Esophagus mucosa (tissue), 1 donor: Measurements from ENCODE around the gene ATP5MC3. TPM values are rescaled to one million over a fixed set of nuclear protein-coding genes. Genes with fewer than 3 reads are reported as not detected.
"Not testable (repeated sequence)": the region's sequence is repeated elsewhere in the genome, so short reads cannot be mapped to it uniquely, and the experiment has no call there.

Source experiments
- ATAC-seq: fragments of 200-7000 bp; cut with Tn5 transposase; one replicate; pipeline ENCODE4 v1.9.1; 2020
- total RNA-seq: library from RNA; stranded (reverse); gene quantifications from one replicate; pipeline ENCODE4 v1.2.4, GENCODE V29; 2023
- donor health status: DM: yes; HTN: yes; CAD: no.

Gene ATP5MC3
- total RNA-seq: 282 TPM

DNA sequence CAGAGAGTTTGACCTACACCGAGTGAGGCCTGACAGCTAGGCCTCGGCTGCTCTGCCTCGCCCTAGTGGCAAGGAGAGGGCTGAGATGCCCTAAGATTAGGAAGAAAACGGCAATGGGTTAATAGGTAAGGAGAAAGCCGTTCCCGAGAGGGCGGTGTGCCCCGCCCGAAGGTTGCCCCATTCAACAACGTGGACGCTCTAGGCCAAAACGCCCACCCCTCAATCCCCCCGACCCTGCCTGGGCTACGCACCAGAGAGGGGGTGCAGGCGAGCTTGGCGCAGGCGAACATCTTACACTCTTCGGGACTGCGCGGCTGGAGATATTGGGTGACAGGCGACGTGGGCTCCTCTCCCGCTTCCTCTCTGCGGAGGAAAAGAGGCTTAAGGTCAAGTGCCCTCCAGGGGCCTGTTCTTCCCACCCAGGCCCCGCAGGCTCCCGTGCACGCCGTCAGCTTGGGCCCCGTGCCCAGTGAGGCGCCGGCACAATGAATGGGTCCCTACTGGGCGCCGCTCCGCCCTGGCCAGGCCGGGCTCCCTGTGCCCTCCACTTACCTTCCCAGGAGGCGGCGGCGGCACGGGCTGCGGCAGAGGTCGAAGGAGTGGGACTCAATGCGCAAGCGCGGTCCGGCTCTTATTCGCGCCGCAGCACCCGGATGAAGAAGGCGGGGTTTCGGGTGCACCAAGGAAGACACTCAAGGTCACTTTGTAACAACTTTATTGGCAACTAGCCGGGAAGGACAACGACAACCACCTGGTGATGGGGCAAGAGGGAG is at the start of gene ATP5MC3:
Gene ATP5MC3, minus strand, starts transcription at position 607 of the 773 bp plus-strand sequence. Its CDS starts 317 bp downstream, at position 290.
- peak; percentile 97 for ATAC-seq

DNA sequence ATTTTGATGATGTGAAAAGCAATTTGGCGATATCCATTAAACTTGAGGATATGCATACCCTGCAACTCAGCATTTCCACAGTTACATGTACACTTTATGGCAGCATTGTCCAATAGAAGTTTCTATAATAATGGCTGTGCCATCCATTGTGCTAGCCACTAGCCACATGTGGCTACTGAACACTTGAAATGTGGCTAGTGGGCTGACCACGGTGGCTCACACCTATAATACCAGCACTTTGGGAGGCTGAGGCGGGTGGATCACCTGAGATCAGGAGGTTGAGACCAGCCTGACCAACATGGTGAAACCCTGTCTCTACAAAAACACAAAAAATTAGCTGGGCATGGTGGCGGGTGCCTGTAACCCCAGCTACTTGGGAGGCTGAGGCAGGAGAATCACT is 47.1 kb upstream of the ATP5MC3 start:
- not testable (repeated sequence) for ATAC-seq

DNA sequence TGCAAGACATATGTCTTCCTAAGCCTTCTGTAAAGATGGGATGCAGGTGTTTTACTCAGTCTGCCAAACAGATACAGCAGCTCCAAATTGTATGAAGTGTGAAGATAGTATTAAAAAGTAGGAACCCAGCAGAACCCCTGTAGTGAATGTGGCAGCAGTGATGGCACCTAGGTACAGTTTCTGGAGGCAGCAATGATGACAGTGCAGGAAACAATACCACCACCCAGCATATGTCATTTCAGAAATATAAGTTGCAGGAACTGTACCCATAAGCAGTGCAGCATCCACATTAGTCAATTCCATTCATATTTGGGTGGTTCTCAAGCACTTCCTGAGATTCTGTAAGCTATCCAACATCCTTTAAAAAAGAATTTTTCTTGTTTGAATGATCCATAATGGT is 46.7 kb upstream of the ATP5MC3 start:
- ATAC-seq: no peak

DNA sequence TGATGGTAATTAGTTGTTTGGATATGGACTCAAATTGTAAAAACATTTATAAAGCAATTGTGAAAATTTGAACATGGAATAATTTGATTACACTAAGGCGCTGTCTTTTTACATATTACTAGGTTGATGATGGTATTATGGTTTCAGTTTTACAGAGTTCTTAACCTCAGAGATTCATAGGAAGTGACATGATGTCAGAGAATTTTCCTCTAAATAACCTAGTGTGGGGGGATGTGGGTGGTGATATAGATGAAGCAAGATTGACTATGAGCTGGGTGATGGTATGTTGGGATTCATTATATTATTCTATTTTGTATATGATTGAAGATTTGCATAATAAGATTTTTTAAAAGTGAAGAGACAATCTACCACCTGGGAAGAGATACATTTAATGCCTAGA is 45.9 kb upstream of the ATP5MC3 start:
- no peak for ATAC-seq

DNA sequence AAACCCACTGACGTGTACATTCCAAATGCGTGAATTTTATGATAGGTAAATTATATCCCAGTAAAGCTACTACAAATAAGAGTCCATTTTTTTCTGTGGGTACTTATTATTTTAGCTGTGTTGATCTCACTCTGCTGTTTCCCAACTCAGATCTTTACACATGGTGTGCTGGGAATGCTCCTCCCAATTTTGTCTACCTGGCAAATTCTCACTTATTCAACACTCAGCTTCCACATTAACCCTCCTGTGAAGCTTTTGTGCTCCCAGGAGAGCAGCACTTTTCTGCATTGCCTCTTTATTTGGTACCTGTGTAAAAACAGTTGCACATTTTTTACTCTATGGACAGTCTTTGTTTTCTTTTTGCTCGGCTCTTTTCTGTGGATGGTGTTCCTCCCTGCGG is 38.6 kb upstream of the ATP5MC3 start:
- no peak for ATAC-seq

DNA sequence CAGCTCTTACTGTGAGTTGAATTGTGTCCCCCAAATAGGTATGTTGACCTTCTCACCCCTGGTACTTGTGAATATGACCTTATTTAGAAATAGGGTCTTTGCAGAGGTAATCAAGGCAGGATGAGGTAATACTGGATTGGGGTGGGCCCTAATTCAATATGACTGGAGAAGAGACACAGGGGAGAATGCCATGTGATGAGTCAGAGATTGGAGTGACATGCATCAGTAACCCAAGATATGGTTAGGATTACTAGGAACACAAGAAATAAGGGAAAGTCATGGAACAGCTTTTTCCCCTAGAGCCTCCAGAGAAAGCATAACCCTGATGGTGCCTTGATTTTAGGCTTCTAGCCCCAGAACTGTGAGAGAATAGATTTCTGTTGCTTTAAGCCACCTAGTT is 37.0 kb upstream of the ATP5MC3 start:
- ATAC-seq: no peak

DNA sequence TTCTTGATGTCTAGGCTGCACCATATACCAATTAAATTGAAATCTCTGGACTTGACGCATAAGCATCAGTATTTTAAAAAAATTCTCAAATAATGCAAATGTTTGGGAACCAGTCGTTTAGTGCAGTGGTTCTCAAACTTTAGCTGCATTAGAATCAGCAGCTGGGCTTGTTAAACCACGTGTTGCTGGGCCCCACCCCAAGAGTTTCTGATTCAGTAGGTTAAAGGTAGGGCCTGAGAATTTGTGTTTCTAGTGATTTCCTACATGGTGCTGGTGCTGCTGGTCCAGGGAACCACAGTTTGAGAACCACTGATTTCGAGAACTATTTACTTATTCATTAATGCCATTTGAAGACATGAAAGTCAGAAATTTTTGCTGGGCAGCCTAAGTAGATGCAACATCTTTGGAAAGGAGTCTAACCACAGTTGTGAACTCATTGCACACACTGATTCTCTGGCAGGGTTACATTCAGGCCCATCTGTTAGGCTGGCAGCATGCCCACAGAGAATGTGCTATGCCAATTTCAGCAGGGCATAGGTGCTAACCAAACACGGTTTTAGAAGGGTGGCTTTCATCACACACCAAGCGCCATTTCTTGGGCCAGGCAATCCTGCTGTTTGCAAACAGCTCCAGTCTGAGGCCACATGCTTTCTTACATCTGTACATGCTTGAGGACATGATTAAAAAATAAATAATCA is 26.4 kb upstream of the ATP5MC3 start:
- ATAC-seq: no peak

DNA sequence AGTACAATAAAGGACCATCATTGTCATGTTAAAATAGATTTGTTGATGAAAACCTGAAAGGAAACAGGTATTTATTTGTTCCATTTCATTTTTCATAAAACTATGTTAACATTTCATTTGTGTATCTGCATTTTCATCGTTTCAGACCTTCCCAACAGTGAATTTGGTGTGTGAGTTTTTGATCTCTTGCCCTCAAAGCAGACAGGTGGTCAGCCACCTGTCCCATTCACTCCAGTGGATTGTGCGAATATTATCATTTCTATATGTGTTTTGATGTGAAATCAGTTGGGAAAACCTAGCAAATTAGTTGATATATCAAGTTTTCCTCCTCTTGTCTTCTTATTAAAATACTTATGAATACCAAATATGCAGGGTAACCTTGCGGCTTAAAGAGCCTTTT is 25.4 kb upstream of the ATP5MC3 start:
- no peak for ATAC-seq

DNA sequence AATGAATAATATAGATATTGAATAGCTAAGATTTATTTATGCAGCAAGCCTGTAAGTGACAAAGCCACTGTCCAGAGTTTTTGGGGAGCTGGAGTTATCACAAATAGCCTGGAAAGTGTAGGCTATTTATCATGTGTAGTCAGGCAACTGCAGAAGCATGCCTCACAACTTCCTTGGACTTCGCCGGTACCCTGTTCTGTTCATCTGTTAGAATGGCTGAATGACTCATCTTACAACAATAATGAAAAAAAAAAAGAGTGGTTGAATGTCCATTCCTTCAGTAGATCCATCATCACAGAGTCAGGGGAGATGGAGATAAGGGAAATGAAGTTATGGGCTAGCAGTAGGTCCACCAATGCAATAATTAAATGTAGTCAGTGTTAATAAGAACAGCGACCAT is 24.0 kb upstream of the ATP5MC3 start:
- no peak for ATAC-seq

DNA sequence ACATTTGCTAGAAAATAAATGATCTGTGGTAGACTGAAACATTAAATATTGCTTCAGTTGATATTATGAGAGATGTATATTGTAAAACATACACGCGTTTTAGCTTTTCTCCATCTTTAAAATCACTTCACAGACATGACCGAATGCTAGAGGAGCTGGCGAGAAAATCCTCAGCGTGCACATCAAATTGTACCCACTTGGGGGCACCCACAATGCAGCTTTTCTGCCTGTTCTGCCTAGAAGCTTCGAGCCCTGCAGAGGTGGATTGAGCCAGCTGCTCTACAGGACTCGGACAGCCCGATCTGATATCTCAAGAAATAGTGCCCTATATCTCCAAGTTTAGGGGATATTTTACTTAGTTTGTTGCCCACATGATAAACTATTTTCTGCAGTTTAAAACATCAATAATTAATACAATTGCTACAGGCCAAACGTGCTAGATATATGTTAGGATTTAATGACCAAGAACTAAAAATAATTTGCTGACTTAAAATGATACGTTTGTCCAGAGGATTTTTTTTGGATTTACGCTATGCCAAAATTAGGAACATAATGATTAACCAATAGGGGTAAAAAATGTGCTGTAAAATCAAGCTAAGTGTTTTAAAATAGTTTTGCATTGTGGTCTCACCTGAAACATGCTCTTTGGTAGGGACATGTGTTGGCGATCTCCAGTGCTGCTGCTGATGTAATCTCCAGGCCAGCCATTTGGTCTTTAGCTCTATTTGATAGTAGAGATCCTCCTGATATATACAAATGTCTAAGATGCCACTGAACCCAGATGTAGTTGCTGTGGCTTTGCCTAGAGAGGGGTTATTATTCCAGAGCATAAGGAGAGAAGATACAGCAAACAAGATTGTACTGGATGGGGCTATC is 22.3 kb upstream of the ATP5MC3 start:
- ATAC-seq: no peak

DNA sequence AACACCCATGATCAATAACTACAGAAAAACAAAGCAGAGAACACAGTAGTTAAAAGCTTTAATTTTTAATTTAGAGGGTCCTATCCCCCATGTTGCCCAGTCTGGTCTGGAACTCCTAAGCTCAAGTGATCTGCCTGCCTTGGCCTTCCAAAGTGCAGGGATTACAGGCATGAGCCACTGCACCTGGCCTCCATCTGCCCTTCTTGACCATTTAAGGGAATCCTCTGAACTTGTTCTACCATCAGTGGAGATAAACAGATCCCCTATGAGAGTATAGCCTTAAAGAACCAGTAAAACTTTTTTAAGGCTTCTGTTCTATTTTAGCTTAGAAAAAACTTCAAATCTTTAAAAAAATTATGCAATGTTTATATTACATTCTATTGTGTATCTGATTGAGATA is 13.5 kb upstream of the ATP5MC3 start:
- no peak for ATAC-seq

DNA sequence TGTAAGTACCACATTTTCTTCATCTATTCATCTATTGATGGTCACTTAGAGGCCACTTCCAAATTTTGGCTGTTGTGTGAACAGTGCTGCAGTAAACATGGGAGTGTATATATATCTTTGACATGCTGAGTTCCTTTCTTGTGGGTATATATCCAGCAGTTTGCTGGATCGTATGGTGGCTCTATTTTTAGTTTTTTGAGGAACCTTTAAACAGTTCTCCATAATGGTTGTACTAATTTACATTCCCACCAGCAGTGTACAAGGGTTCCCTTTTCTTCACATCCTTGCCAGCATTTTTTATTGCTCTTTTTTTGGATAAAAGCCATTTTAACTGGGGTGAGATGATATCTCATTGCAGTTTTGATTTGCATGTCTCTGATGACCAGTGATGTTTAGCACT is 7.3 kb upstream of the ATP5MC3 start:
- no peak for ATAC-seq

DNA sequence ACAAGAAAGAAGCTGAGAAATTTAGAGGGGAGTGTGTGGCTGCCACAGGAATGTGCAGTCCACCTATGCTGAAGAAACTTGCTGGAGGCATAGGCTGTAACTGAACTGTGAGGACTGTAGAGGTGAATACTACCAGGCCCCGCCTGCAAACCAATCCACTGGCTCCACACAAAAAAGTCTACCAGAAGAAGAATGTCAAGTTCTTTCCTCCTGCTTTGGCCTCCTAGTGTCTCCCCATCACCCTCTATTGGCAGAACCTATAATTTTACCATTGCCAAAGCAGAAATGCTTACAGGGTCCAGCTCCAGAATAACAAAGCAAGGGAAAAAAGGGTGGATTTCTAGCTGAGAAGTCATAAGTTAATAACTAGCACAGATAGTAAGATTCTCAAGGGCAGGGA is 5.9 kb upstream of the ATP5MC3 start:
- ATAC-seq: no peak

DNA sequence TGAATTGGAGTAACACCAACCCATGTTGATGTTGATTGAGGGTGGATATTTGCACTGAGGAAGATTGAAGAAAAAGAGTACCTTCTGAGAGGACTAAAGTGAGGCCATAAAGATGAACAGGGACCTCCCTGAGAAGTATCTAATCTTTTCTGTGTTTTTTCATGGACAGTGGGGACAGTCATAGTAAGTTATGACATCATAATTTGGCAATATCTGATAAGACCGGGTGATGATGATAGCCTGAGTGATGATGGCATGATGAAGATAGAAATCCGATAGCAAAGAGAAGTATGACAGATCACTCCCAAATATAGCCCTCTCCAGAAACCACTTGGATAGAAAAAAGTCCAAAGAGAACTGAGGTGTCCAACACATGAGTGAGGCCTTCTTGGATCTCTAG is 2.2 kb upstream of the ATP5MC3 start:
- ATAC-seq: no peak

DNA sequence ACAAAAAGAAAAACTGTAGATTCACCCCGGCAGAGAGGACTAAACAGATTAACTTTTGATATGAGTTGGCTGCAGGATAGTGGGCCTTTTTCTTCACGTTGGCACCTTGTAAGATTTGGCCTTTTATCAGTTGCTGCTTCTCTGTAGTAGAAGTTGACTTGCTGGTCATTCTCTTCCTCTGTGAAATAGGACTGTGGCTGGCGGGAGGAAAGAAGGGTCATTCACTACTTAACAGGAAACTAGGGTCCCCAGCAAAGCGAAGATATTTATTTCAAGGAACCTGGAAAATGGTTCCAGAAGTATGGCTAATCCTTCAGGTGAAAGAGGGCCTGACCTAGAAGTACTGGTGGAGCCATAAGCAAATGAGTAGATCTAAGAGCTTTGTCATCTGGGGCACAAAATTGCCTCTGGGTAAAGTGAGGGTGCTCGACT is 383 bp upstream of the ATP5MC3 start:
- no peak for ATAC-seq

DNA sequence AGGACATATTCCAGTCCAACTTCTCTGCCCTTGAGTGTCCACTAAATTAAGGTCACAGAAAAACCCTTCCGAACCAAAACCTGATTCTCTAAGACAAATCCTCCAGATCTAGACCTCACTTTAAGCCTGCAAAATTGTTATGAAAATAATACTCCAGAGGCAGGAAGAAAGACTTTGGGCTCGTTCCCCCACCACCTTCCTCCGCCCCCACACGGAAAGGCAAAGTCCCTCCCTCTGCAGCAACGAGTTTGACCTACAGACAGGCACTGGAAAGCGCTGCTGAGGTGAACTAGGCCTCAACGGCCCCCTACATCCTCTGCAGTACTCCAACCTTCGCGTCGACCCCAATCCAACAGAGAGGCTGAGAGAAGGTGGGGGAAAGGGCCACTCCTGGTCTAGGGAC is 808 bp downstream of the ATP5MC3 start:
- peak; percentile 70 for ATAC-seq

DNA sequence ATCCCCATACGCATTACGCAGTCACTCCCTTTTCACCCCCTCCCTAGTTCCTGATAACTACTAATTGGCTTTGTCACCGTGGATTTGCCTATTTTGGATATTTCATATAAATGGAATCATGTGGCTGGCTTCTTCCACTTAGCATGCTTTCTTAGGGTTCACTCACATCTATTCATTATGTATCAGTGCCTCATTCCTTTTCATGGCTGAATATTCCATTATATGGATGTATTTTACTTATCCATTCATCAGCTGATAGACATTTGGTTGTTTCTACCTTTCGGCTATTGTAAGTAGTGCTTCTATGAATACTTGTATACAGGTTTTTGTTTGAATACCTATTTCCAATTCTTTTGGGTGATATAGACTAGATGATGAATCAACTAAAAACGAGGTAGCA is 4.9 kb downstream of the ATP5MC3 start:
- no peak for ATAC-seq

DNA sequence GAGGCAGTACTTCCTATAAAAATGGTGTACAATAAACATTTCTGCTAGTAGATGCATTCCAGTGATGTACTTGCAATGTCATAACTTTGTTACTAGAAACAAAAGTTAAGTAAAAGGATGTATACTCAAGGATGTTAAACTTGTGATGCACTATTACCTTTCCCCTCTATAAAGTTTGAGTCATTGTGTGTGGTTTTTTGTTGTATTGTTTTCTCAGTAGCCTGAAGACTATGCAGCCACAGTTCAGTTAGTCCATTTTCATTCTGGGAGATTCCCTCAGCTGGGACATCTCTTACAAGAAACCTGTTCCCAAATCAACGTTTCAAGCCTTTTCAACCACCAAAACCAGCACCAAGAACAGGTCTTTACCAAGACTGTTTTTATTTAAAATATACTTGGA is 5.6 kb downstream of the ATP5MC3 start:
- ATAC-seq: no peak

DNA sequence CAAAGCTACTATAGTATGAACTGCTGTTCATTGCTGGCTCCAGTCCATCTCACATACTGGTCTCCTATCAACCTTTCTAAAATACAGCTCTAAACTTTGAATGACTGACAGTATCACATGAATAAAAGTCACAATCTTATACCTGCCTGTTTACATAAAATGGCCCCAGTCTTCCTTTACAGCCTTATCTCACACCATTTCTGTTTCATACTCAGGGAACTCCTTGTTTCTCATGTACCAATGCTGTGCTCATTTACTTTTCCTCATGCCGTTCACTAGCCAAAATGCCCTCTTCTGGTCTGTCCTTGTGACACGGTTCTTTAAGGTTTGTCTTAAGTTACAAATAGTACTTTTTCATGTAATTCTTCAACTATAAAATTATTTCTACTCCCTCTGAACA is 6.2 kb downstream of the ATP5MC3 start:
- no peak for ATAC-seq

DNA sequence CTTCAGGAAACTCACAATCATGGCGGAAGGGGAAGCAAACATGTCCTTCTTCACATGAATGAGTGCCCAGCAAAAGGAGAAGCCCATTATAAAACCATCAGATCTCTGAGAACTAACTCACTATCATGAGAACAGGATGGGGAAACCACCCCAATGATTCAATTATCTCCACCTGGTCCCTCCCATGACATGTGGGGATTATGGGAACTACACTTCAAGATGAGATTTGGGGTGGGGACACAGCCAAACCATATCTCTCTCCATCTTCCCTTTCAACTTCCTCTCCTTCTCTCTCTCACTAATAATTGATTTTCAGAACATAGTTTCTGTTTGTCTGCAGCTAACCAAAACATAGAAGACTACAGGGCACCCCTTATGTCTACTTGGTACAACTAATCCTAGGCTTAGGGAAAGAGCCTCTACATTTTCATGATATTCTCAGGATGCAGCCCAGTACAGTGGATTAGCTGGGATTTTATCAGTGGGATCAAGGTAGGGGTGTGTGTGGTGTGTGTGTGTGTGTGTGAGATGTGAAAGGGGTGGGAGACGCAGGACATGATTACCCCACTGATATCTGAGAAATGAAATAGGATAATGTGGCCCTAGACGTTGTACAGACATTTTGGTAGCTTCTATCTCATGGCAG is 10.7 kb downstream of the ATP5MC3 start:
- no peak for ATAC-seq

DNA sequence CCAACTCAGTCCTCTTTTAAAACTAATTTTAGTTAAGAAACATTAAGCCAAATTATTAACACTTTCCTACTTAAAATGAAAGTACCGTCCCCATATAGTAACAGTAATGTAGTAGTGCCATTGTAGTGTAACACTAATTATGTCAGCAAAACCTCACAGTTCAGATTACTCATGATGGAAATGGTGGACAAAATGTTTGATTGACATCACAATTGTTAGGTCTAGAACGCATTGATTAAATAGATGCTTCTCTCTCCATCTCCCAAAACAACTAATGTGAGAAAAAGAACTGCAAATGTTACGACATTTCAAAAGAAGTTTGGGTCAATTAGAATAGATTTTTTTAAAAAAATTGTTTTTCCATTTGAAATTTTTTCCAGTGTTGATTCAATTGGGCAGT is 12.3 kb downstream of the ATP5MC3 start:
- no peak for ATAC-seq

DNA sequence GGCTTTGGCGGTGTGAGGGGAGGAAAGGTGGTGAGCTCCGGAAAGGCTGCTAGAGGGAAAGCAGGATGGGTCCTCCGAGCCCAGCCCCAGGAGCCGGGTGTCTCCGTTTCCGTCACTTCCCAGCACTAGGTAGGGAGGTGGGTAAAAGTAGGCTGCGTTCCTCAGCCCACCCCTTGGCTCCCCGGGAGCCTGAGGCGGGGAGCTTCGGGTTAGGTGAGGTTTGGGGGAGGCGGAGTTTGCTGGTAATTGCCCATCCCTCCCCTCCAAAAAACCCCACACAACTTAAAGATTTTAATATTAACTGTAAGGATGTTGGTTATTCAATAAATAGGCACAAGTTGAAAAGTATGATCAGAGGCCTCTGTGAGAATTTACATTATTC is 13.0 kb downstream of the ATP5MC3 start:
- ATAC-seq: no peak
